GM13977 (cell line): ENCODE results near the gene LEAP2.

Experiments used
- DNase-seq: peaks from one replicate; pipeline ENCODE4 v3.0.0; 2012; ENCODE audit warnings: low spot score
- CTCF ChIP-seq: IDR thresholded peaks from 2 replicates; pipeline ENCODE4 v1.5.1; 2012; ENCODE audit warnings: mild to moderate bottlenecking, control low read depth; ENCODE audit not compliant: insufficient read depth; ENCODE audit errors: extremely low read depth, missing control alignments
- in situ Hi-C: fragments of 300-500 bp; cut with MboI; formaldehyde crosslinking; loops from one replicate; pipeline ENCODE4 v1.12.0; 2022; ENCODE audit warnings: low sequenced_read_pairs, low pct_unique_long_range_greater_than_20kb, mixed read lengths, inconsistent platforms; ENCODE audit not compliant: unreplicated experiment

Gene LEAP2

GRCh38 chr5:132834057-132834456 is 39.4 kb upstream of the LEAP2 start:
- in situ Hi-C loops: no loop called here
- TF ChIP-seq CTCF: no peak
- no peak for DNase-seq

- DNase-seq: no peak
- in situ Hi-C loops: no loop called here
- TF ChIP-seq CTCF: no peak
Observed at GRCh38 chr5:132836852-132837251, 36.6 kb upstream of the LEAP2 start.

GRCh38 chr5:132837868-132838267 is 35.6 kb upstream of the LEAP2 start:
- no peak for DNase-seq
- in situ Hi-C loops: no loop called here
- no peak for TF ChIP-seq CTCF

GRCh38 chr5:132838516-132839282 is 34.8 kb upstream of the LEAP2 start:
- DNase-seq: no peak
- in situ Hi-C loops: no loop called here
- TF ChIP-seq CTCF: no peak

GRCh38 chr5:132839426-132840301 is 33.8 kb upstream of the LEAP2 start:
- in situ Hi-C loops: no loop called here
- no peak for DNase-seq
- no peak for TF ChIP-seq CTCF

- no peak for TF ChIP-seq CTCF
- in situ Hi-C loops: no loop called here
- DNase-seq: no peak
Observed at GRCh38 chr5:132840313-132840712, 33.2 kb upstream of the LEAP2 start.
